Measurements from ENCODE around the gene MINAR1.
"Not testable (repeated sequence)": the region's sequence is repeated elsewhere in the genome, so short reads cannot be mapped to it uniquely, and the experiment has no call there.

Gene MINAR1

GRCh38 chr15:79431636-79432344 lies at the start of gene MINAR1:
Gene MINAR1, plus strand, starts transcription at chr15:79432336. Its CDS starts 23,812 bp downstream, at chr15:79456148.
- peak; percentile 26 to 81 for DNase-seq

GRCh38 chr15:79394231-79394630 lies 37.9 kb upstream of the MINAR1 start:
- DNase-seq = no peak

GRCh38 chr15:79396850-79397249 lies 35.3 kb upstream of the MINAR1 start:
- no peak for DNase-seq

GRCh38 chr15:79397269-79397910 lies 34.7 kb upstream of the MINAR1 start:
- peak; percentile 37 to 49 for DNase-seq

- no peak for DNase-seq
Observed at GRCh38 chr15:79399606-79400005, 32.5 kb upstream of the MINAR1 start.

- no peak for DNase-seq
Observed at GRCh38 chr15:79400650-79401049, 31.5 kb upstream of the MINAR1 start.

GRCh38 chr15:79401301-79401700 lies 30.8 kb upstream of the MINAR1 start:
- no peak for DNase-seq

- no peak for DNase-seq
Observed at GRCh38 chr15:79402136-79402535, 30.0 kb upstream of the MINAR1 start.

- DNase-seq = no peak
Observed at GRCh38 chr15:79403501-79403900, 28.6 kb upstream of the MINAR1 start.

- DNase-seq = no peak
Observed at GRCh38 chr15:79406210-79406609, 25.9 kb upstream of the MINAR1 start.

GRCh38 chr15:79408041-79408440 lies 24.1 kb upstream of the MINAR1 start:
- no peak for DNase-seq

- DNase-seq = no peak
Observed at GRCh38 chr15:79410237-79410636, 21.9 kb upstream of the MINAR1 start.

GRCh38 chr15:79412010-79412409 lies 20.1 kb upstream of the MINAR1 start:
- DNase-seq = no peak

- no peak for DNase-seq
Observed at GRCh38 chr15:79412429-79412828, 19.7 kb upstream of the MINAR1 start.

GRCh38 chr15:79416876-79417275 lies 15.3 kb upstream of the MINAR1 start:
- DNase-seq = no peak

GRCh38 chr15:79418693-79419279 lies 13.3 kb upstream of the MINAR1 start:
- DNase-seq = no peak

- DNase-seq = no peak
Observed at GRCh38 chr15:79425591-79426295, 6.4 kb upstream of the MINAR1 start.

- DNase-seq = not testable (repeated sequence)
Observed at GRCh38 chr15:79426899-79427298, 5.2 kb upstream of the MINAR1 start.

GRCh38 chr15:79427781-79428598 lies 4.1 kb upstream of the MINAR1 start:
- DNase-seq = no peak

GRCh38 chr15:79430901-79431635 lies 1.1 kb upstream of the MINAR1 start:
- DNase-seq = peak; percentile 7 to 18

GRCh38 chr15:79432345-79433275 lies 474 bp downstream of the MINAR1 start:
- peak in 1 of 2 experiments; percentile 65 for DNase-seq

Measured in NCI-H526 (cell line).